Mucosa of descending colon (tissue), 3 donors: ENCODE results near the gene SCARB2. TPM values are rescaled to one million over a fixed set of nuclear protein-coding genes. Genes with fewer than 3 reads are reported as not detected.

Source experiments
- ATAC-seq: fragments of 200-7000 bp; cut with Tn5 transposase; one replicate; pipeline ENCODE4 v1.9.1; 2020; ENCODE audit warnings: mild to moderate bottlenecking, moderate library complexity
- DNase-seq, 3 donors: peaks; one replicate each; pipeline ENCODE4 v3.0.0-alpha.2; 2020
- H3K36me3 ChIP-seq: fragments of 200-600 bp; one replicate; pipeline ENCODE4 v1.8.0; 2021; ENCODE audit warnings: low read depth, mild to moderate bottlenecking
- H3K4me1 ChIP-seq: fragments of 200-600 bp; one replicate; pipeline ENCODE4 v1.8.0; 2021; ENCODE audit warnings: low read depth, mild to moderate bottlenecking
- H3K4me3 ChIP-seq: fragments of 200-600 bp; one replicate; pipeline ENCODE4 v1.8.0; 2021; ENCODE audit warnings: mild to moderate bottlenecking
- H3K9me3 ChIP-seq: fragments of 200-600 bp; one replicate; pipeline ENCODE4 v1.8.0; 2021; ENCODE audit warnings: mild to moderate bottlenecking
- CTCF ChIP-seq: fragments of 200-600 bp; IDR thresholded peaks from one replicate; pipeline ENCODE4 v1.8.0; 2022; ENCODE audit warnings: antibody characterized with exemption, mild to moderate bottlenecking
- intact Hi-C, 2 donors: fragments of 100-400 bp; cut with DNase I in 1 of 2; cut with micrococcal nuclease in 1 of 2; formaldehyde crosslinking; loops; one replicate each; pipeline versions ENCODE4 v1.11.0 to v1.11.1; 2022; cut with DNase I, micrococcal nuclease
- long read RNA-seq, 2 donors: library from polyadenylated mRNA; unstranded; transcript quantifications; one replicate each; pipeline ENCODE4 v2.0.0, GENCODE V29; 2019 to 2021
- total RNA-seq, 3 donors: library from RNA; stranded (reverse); fragmentation: NEBNext Ultra II Directional in 2 of 3; extraction: Animal tissue kit (Norgen Biotek cat#: 25700) in 2 of 3; gene quantifications; one replicate each; pipeline versions ENCODE4 v1.2.1 to v1.2.4, GENCODE V29; 2021 to 2023
- donor health status: DM: no; HTN: no; CAD: no; lungs with moderate emphysema.
- donor health status: DM: no; HTN: no; CAD: no.
- donor health status: DM: no; HTN: yes; CAD: no.

Gene SCARB2, protein sequence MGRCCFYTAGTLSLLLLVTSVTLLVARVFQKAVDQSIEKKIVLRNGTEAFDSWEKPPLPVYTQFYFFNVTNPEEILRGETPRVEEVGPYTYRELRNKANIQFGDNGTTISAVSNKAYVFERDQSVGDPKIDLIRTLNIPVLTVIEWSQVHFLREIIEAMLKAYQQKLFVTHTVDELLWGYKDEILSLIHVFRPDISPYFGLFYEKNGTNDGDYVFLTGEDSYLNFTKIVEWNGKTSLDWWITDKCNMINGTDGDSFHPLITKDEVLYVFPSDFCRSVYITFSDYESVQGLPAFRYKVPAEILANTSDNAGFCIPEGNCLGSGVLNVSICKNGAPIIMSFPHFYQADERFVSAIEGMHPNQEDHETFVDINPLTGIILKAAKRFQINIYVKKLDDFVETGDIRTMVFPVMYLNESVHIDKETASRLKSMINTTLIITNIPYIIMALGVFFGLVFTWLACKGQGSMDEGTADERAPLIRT
- 100 to 1,000 TPM; 148 to 183 (median 172) TPM for total RNA-seq
- long read RNA-seq, donor 1, full-length matches to known transcripts: 107 of 122 reads
- long read RNA-seq, donor 1, partial matches to known transcripts: 5 of 122 reads
- long read RNA-seq, donor 1, other reads (novel, unspliced or antisense): 10 of 122 reads
- long read RNA-seq, donor 2, full-length matches to known transcripts: 54 of 61 reads
- long read RNA-seq, donor 2, partial matches to known transcripts: 2 of 61 reads
- long read RNA-seq, donor 2, other reads (novel, unspliced or antisense): 5 of 61 reads

GRCh38 chr4:76213415-76214176 lies at the start of gene SCARB2:
SCARB2 (minus strand) TSS chr4:76213824; CDS start chr4:76213543, 281 bp downstream.
- Histone ChIP-seq H3K9me3 (no peaks in the 10 kb centered on the region), H3K4me1 (peaks cover 72% of the 10 kb centered on the region), H3K36me3 (no peaks in the 10 kb centered on the region), H3K4me3 (peak within 1 kb of the TSS; percentile 56)
- intact Hi-C loops: no loop called here
- ATAC-seq (peak; percentile 90), DNase-seq (peak; percentile 85 to 93 (median 92))
- TF ChIP-seq CTCF: no peak

GRCh38 chr4:76260571-76260970 lies 46.9 kb upstream of the SCARB2 start:
- Histone ChIP-seq H3K4me1 (no peaks in the 10 kb centered on the region), H3K9me3 (no peaks in the 10 kb centered on the region), H3K4me3 (no peak overlapping the region), H3K36me3 (no peaks in the 10 kb centered on the region)
- no peak for ATAC-seq
- no peak for TF ChIP-seq CTCF
- DNase-seq: no peak
- intact Hi-C loops: no loop called here

GRCh38 chr4:76257824-76258223 lies 44.2 kb upstream of the SCARB2 start:
- Histone ChIP-seq H3K4me3 (no peak overlapping the region), H3K4me1 (no peaks in the 10 kb centered on the region), H3K9me3 (no peaks in the 10 kb centered on the region), H3K36me3 (no peaks in the 10 kb centered on the region)
- intact Hi-C loops: loop anchor here in 1 of 2 donors (10.0 kb wide), 1 partner anchor 83 kb away; no protein-coding TSS in a partner anchor
- ATAC-seq: no peak
- TF ChIP-seq CTCF: no peak
- DNase-seq: no peak

GRCh38 chr4:76256968-76257367 lies 43.3 kb upstream of the SCARB2 start:
- intact Hi-C loops: loop anchor here in 1 of 2 donors (10.0 kb wide), 1 partner anchor 82 kb away; no protein-coding TSS in a partner anchor
- no peak for DNase-seq
- no peak for ATAC-seq
- H3K36me3 ChIP-seq: no peaks in the 10 kb centered on the region
- no peak overlapping the region for H3K4me3 ChIP-seq
- no peaks in the 10 kb centered on the region for H3K9me3 ChIP-seq
- TF ChIP-seq CTCF: no peak
- no peaks in the 10 kb centered on the region for H3K4me1 ChIP-seq

GRCh38 chr4:76256032-76256431 lies 42.4 kb upstream of the SCARB2 start:
- DNase-seq (no peak), ATAC-seq (no peak)
- H3K4me3 ChIP-seq: no peak overlapping the region
- no peaks in the 10 kb centered on the region for H3K36me3 ChIP-seq
- no peak for TF ChIP-seq CTCF
- no peaks in the 10 kb centered on the region for H3K9me3 ChIP-seq
- H3K4me1 ChIP-seq: no peaks in the 10 kb centered on the region
- intact Hi-C loops: loop anchor here in 1 of 2 donors (10.0 kb wide), 1 partner anchor 81 kb away; no protein-coding TSS in a partner anchor
